Pancreas (tissue), 10 donors: ENCODE measurements around the gene RAPGEF5. TPM values are rescaled to one million over a fixed set of nuclear protein-coding genes. Genes with fewer than 3 reads are reported as not detected.
A peak's percentile ranks its signal among the peaks of the same experiment; 100 is the strongest.

ENCODE experiments used
- ATAC-seq, 4 donors: fragments of 200-7000 bp; cut with Tn5 transposase; one replicate each; pipeline versions ENCODE4 v1.8.0 to v1.9.1; 2020; ENCODE audit warnings: mild to moderate bottlenecking in 4 of 4, moderate library complexity in 4 of 4
- DNase-seq, 6 donors: peaks; one replicate each; pipeline ENCODE4 v3.0.0-alpha.2; 2020
- FAIRE-seq: peaks from 2 replicates; lab custom pipeline; 2012; peaks lifted over from hg19 to GRCh38; lab: Jason Lieb, UNC
- H3K27ac ChIP-seq, 4 donors: fragments of 200-600 bp; sonication (generic); 1 replicate in 3 of 4; 2 replicates in 1 of 4; pipeline versions ENCODE4 v1.5.0 to v1.8.0; 2020
- H3K27me3 ChIP-seq, 4 donors: fragments of 200-600 bp; one replicate each; pipeline ENCODE4 v1.8.0; 2021
- H3K36me3 ChIP-seq, 3 donors: fragments of 200-600 bp; sonication (generic) in 1 of 3; one replicate each; pipeline versions ENCODE4 v1.5.0 to v1.8.0; 2020 to 2021
- H3K4me1 ChIP-seq, 3 donors: fragments of 200-600 bp; one replicate each; pipeline ENCODE4 v1.8.0; 2021
- H3K4me3 ChIP-seq, 4 donors: fragments of 200-600 bp; sonication (generic) in 2 of 4; one replicate each; pipeline versions ENCODE4 v1.5.0 to v1.8.0; 2020 to 2021
- H3K9me3 ChIP-seq, 4 donors: fragments of 200-600 bp; one replicate each; pipeline ENCODE4 v1.8.0; 2021
- WGBS, 2 donors: extraction: QIAGEN DNeasy Blood & Tissue Kit; methylation state at CpG; one replicate each; pipeline ENCODE4 v1.1.7; 2013; 5-methylcytosine and 5-hydroxymethylcytosine counted together
- intact Hi-C, 3 donors: fragments of 100-400 bp; cut with DNase I; formaldehyde crosslinking; loops; one replicate each; pipeline versions ENCODE4 v1.11.1 to v1.14.2; 2022
- polyA plus RNA-seq, 2 donors: library from polyadenylated mRNA; stranded (reverse); fragments of 200-250 nt; gene quantifications; one replicate each; pipeline ENCODE4 v1.2.3, GENCODE V29; 2013
- total RNA-seq, 6 donors: library from RNA; stranded (reverse); fragmentation: NEBNext Ultra II Directional in 4 of 6; extraction: Animal tissue kit (Norgen Biotek cat#: 25700) in 4 of 6; gene quantifications; one replicate each; pipeline versions ENCODE4 v1.2.1 to v1.2.4, GENCODE V29; 2021 to 2023
- TF ChIP-seq, protein P1 (sequence below), 4 donors: fragments of 200-600 bp; sonication (generic) in 3 of 4; IDR thresholded peaks; one replicate each; pipeline versions ENCODE4 v1.5.0 to v1.8.0; 2021; ENCODE audit warnings: antibody characterized with exemption in 4 of 4
- donor health status: healthy with polysubstance abuse.
- donor health status: DM: no; HTN: no; CAD: no; lungs with moderate emphysema.
- donor health status: DM: no; HTN: no; CAD: no.
- donor health status: control.
- donor health status: control.
- donor health status: Bipolar disorder and iron deficiency.
- donor health status: DM: yes; HTN: yes; CAD: no.
- donor health status: DM: no; HTN: no; CAD: no.
- donor health status: DM: no; HTN: no; CAD: no.
- donor health status: DM: yes; HTN: yes; CAD: no.

The RAPGEF5 gene
- total and polyA plus RNA-seq, 8 donors: 7.5 to 38.9 (median 29.1) TPM

DNA sequence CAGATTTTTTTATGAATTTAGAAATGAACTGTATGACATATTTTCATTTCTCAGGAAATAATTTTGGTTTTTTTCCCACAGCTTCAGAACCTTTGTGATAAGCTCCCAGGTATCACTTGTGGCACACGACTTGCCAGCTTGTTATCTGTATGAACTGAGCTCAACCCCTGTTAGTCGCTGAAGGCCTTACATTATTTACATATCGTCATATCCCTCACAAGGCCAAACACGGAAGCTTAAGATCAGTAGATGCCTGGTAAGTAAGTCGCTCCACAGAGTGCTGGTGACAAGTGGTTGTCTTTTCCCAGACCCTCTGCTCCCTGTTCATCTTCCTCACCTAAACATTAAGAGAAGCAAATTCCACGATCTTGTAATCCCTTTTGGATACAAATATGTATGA is 55.2 kb downstream of the RAPGEF5 start:
- Histone ChIP-seq H3K9me3 (no peaks in the 10 kb centered on the region), H3K36me3 (peaks cover 0 to 8% (median 0%) of the 10 kb centered on the region in 3 donors), H3K4me3 (no peak overlapping the region), H3K4me1 (peaks cover 9 to 18% (median 12%) of the 10 kb centered on the region in 3 donors), H3K27ac (peak overlapping the region; percentile 17 to 70 (median 46)), H3K27me3 (no peaks in the 10 kb centered on the region)
- 31% methylated on average over 6 of the region's 6 CpGs for WGBS, 2 donors
- ATAC-seq (peak; percentile 73 to 90 (median 86)), FAIRE-seq (no peak), DNase-seq (peak in 2 of 6 donors; percentile 27 to 54)
- intact Hi-C loops: no loop called here
- TF ChIP-seq, protein P1, sequence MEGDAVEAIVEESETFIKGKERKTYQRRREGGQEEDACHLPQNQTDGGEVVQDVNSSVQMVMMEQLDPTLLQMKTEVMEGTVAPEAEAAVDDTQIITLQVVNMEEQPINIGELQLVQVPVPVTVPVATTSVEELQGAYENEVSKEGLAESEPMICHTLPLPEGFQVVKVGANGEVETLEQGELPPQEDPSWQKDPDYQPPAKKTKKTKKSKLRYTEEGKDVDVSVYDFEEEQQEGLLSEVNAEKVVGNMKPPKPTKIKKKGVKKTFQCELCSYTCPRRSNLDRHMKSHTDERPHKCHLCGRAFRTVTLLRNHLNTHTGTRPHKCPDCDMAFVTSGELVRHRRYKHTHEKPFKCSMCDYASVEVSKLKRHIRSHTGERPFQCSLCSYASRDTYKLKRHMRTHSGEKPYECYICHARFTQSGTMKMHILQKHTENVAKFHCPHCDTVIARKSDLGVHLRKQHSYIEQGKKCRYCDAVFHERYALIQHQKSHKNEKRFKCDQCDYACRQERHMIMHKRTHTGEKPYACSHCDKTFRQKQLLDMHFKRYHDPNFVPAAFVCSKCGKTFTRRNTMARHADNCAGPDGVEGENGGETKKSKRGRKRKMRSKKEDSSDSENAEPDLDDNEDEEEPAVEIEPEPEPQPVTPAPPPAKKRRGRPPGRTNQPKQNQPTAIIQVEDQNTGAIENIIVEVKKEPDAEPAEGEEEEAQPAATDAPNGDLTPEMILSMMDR (IDR thresholded peaks at IDR 0.05): no peak

DNA sequence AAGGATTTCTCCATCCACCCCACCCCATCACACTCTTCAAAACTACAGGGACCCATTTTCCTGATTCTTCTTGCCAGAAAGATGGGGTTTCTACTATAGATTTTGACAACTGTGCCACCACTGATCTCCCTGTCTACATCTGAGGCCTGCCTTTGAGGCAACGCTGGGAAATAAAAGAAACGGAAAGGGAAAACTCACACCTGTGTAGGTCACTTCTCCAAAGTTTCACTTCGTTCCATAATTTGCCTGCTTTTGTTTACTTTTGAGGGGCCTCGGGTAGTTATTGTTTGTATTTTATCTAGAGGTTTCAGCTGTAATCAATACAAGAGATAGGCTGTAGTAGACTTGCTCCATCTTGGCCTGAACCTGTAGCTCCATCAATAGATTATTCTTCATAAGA is 56.1 kb downstream of the RAPGEF5 start:
- no peak for FAIRE-seq
- peak in 2 of 6 donors; percentile 21 to 42 for DNase-seq
- WGBS, 2 donors: 38 to 40% methylated on average over 4 of the region's 4 CpGs
- intact Hi-C loops: no loop called here
- Histone ChIP-seq H3K36me3 (no peaks in the 10 kb centered on the region), H3K4me3 (no peak overlapping the region), H3K27me3 (no peaks in the 10 kb centered on the region), H3K9me3 (no peaks in the 10 kb centered on the region), H3K4me1 (peaks cover 9 to 22% (median 12%) of the 10 kb centered on the region in 3 donors), H3K27ac (peak overlapping the region in 3 of 4 donors; percentile 16 to 70 (median 63))
- TF ChIP-seq, protein P1 (IDR thresholded peaks at IDR 0.05): no peak
- ATAC-seq: peak; percentile 68 to 79 (median 75)

DNA sequence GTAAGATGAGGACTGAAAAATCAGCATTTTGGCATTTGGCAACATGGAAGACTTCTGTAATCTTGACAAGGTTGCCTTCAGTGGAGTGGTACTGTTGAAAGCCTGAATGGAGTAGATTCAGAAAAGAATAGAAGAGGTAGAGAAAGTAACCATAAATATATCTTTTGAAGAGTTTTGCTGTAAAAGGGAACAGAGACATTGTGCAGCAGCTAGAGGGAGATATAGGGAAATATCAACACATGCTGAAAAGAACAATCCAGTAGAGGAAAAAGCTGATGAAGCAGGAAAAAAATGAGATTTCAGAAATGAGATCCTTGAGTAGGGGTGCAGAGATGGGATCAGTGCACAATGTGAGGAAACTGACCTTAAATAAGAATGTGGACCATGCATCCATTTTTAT is 60.0 kb downstream of the RAPGEF5 start:
- Histone ChIP-seq H3K27ac (no peak overlapping the region), H3K27me3 (no peaks in the 10 kb centered on the region), H3K9me3 (no peaks in the 10 kb centered on the region), H3K4me1 (peaks cover 12 to 23% (median 20%) of the 10 kb centered on the region in 3 donors), H3K4me3 (no peak overlapping the region), H3K36me3 (no peaks in the 10 kb centered on the region)
- intact Hi-C loops: no loop called here
- TF ChIP-seq, protein P1 (IDR thresholded peaks at IDR 0.05): peak in 1 of 4 donors; percentile 12
- no peak for FAIRE-seq
- DNase-seq: no peak
- no peak for ATAC-seq

DNA sequence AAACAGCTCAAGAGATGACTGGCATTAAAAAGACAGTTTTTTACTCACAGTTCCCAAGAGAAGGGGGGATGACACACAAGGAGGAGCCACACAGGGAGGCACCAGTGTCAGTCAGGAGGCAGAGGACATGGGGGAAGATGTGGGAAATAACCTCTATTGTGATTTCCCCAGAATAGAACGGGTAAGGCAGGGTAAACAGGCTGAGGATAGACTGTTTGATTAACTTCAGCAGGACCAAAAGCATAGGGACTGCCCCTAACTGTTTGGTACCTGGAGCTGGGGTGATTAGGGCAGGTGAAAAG is 60.7 kb downstream of the RAPGEF5 start:
- peaks cover 6 to 20% (median 18%) of the 10 kb centered on the region in 3 donors for H3K4me1 ChIP-seq
- intact Hi-C loops: no loop called here
- no peak overlapping the region for H3K4me3 ChIP-seq
- no peaks in the 10 kb centered on the region for H3K27me3 ChIP-seq
- 25 to 43% methylated on average over 1 of the region's 1 CpG for WGBS, 2 donors
- no peak for ATAC-seq
- no peaks in the 10 kb centered on the region for H3K36me3 ChIP-seq
- H3K27ac ChIP-seq: no peak overlapping the region
- TF ChIP-seq, protein P1 (IDR thresholded peaks at IDR 0.05): no peak
- no peak for FAIRE-seq
- H3K9me3 ChIP-seq: no peaks in the 10 kb centered on the region
- no peak for DNase-seq

DNA sequence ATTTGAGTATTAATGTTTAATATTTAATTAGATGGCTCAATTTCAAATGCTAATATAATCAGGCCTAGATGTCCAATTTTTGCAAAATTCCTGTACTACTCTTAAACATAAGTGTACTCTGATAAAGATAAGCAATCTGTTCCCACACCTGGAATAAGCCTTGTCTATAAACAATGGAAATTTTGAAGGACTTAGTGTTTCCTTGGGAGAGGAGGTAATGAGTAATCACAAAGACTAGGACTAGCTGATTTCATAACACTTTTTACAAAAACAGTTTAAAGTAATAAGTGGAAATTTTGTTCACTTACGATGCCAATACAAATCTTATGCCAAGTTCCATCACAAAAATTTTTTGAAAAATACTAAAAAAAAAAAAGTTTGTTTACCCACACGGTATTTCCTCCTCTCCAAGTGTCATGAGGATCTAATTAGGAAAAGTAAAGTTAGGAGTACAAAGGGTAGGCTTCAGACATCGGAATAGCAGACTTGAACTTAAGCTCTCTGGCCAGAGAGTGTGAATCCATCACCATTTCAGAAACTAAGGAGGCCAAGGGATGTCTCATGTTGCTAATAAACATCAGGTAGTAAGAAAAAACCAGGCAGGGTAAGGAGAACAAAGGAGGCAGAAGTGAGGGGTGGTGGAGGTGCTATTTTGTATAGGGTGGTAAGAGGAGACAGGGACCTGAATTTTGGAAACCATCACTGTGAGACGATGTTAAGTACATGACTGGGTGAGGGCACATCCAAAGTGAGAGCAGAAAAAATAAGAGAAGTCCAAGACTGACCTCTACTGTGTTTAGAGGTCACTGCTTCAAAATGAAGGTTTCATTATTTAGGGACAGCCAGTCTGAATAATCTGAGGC is 61.3 kb downstream of the RAPGEF5 start:
- WGBS, 2 donors: 28 to 45% methylated on average over 4 of the region's 4 CpGs
- DNase-seq (no peak), ATAC-seq (peak in 3 of 4 donors; percentile 44 to 57 (median 55)), FAIRE-seq (no peak)
- no peaks in the 10 kb centered on the region for H3K36me3 ChIP-seq
- H3K27ac ChIP-seq: no peak overlapping the region
- intact Hi-C loops: no loop called here
- no peak overlapping the region for H3K4me3 ChIP-seq
- TF ChIP-seq, protein P1 (IDR thresholded peaks at IDR 0.05): no peak
- no peaks in the 10 kb centered on the region for H3K9me3 ChIP-seq
- H3K4me1 ChIP-seq: peaks cover 6 to 20% (median 16%) of the 10 kb centered on the region in 3 donors
- no peaks in the 10 kb centered on the region for H3K27me3 ChIP-seq
